HCT116 (cell line): ENCODE measurements around the gene ALPL. TPM values are rescaled to one million over a fixed set of nuclear protein-coding genes. Genes with fewer than 3 reads are reported as not detected.

Source experiments
- ATAC-seq: fragments of 200-7000 bp; cut with Tn5 transposase; 2 replicates; pipeline ENCODE4 v1.9.1; 2020; ENCODE audit warnings: mild to moderate bottlenecking, moderate library complexity
- BruUV-seq: library from RNA; stranded (reverse); fragments of 400-500 nt; replicated peaks from 2 replicates; lab custom pipeline; 2021; lab: Mats Ljungman, UMichigan
- CTCF ChIA-PET: fragments of 300-600 bp; sonication (Branson Sonifier 250); formaldehyde crosslinking; loops from one replicate; lab custom pipeline; 2021; ENCODE audit warnings: antibody characterized with exemption; lab: Charles Lee
- POLR2A ChIA-PET: fragments of 300-600, 350-600 bp; sonication (Branson Sonifier 250); formaldehyde crosslinking; loops from one replicate; lab custom pipeline; 2021; ENCODE audit warnings: antibody characterized with exemption; lab: Charles Lee
- RAD21 ChIA-PET, 2 experiments: fragments of 300-600 bp; sonication (Branson Sonifier 250); formaldehyde crosslinking; loops; one replicate each; lab custom pipeline; 2023; ENCODE audit warnings: low total read pairs in 2 of 2; ENCODE audit not compliant: uncharacterized antibody in 2 of 2, unreplicated experiment in 2 of 2, low non-redundant PET in 1 of 2; lab: Charles Lee
- DNase-seq: peaks from one replicate; pipeline ENCODE4 v3.0.0-alpha.2; 2010; ENCODE audit warnings: low read depth, low spot score
- H2AFZ ChIP-seq: fragments of 200-600 bp; shearing (Covaris generic), sonication (generic); 2 replicates; pipeline ENCODE4 v1.6.1; 2017; ENCODE audit warnings: low read depth, mixed run types, mixed read lengths, antibody characterized with exemption, low read length; ENCODE audit not compliant: poor library complexity, severe bottlenecking
- H3K27ac ChIP-seq: 2 replicates; pipeline ENCODE4 v1.5.1; 2012; ENCODE audit warnings: low read depth, low read length
- H3K27me3 ChIP-seq: fragments of 200-600 bp; sonication (generic); 2 replicates; pipeline ENCODE4 v1.6.1; 2016; ENCODE audit warnings: mixed run types, low read length, mixed read lengths; ENCODE audit not compliant: insufficient read depth
- H3K36me3 ChIP-seq, 2 experiments: fragments of 200-500 bp in 1 of 2; fragments of 200-600 bp in 1 of 2; sonication (Bioruptor generic) in 1 of 2; sonication (generic) in 1 of 2; 2 replicates each; pipeline versions ENCODE4 v1.5.1 to v1.6.1; 2014 to 2016; ENCODE audit warnings: low read length in 2 of 2, inconsistent platforms in 1 of 2, mixed read lengths in 1 of 2, mixed run types in 1 of 2; ENCODE audit not compliant: insufficient read depth in 2 of 2, control insufficient read depth in 1 of 2
- H3K4me1 ChIP-seq, 2 experiments: fragments of 200-600 bp in 1 of 2; sonication (generic) in 1 of 2; 2 replicates each; pipeline versions ENCODE4 v1.5.1 to v1.6.1; 2012 to 2017; ENCODE audit warnings: low read length in 2 of 2, inconsistent platforms in 1 of 2, mild to moderate bottlenecking in 1 of 2, mixed read lengths in 1 of 2, mixed run types in 1 of 2, moderate library complexity in 1 of 2; ENCODE audit not compliant: insufficient read depth in 2 of 2, control insufficient read depth in 1 of 2
- H3K4me2 ChIP-seq: fragments of 200-600 bp; sonication (generic); 2 replicates; pipeline ENCODE4 v1.6.1; 2017; ENCODE audit warnings: mixed run types, low read length, mixed read lengths
- H3K4me3 ChIP-seq, 2 experiments: fragments of 200-600 bp in 1 of 2; sonication (generic) in 1 of 2; replicated peaks in 1 of 2; 2 replicates each; pipeline ENCODE4 v1.5.1; 2011 to 2016; ENCODE audit warnings: low read length in 2 of 2, control low read depth in 1 of 2, low read depth in 1 of 2, mild to moderate bottlenecking in 1 of 2, mixed read lengths in 1 of 2, mixed run types in 1 of 2
- H3K79me2 ChIP-seq: fragments of 200-600 bp; sonication (generic); 2 replicates; pipeline ENCODE4 v1.6.1; 2017; ENCODE audit warnings: mild to moderate bottlenecking, mixed run types, low read length, moderate library complexity, mixed read lengths; ENCODE audit not compliant: insufficient read depth
- H3K9ac ChIP-seq: fragments of 200-600 bp; sonication (generic); 2 replicates; pipeline ENCODE4 v1.6.1; 2016; ENCODE audit warnings: low read length, mixed read lengths
- H3K9me2 ChIP-seq: fragments of 200-600 bp; sonication (generic), shearing (Covaris generic); 2 replicates; pipeline ENCODE4 v1.6.1; 2017; ENCODE audit warnings: mixed run types, mild to moderate bottlenecking, moderate library complexity; ENCODE audit not compliant: insufficient read depth
- H3K9me3 ChIP-seq, 2 experiments: fragments of 200-500 bp in 1 of 2; fragments of 200-600 bp in 1 of 2; sonication (Bioruptor generic) in 1 of 2; sonication (generic) in 1 of 2; 2 replicates each; pipeline ENCODE4 v1.6.1; 2014 to 2017; ENCODE audit warnings: low read length in 2 of 2, mixed read lengths in 2 of 2, inconsistent platforms in 1 of 2, low read depth in 1 of 2, mild to moderate bottlenecking in 1 of 2, mixed run types in 1 of 2, moderate library complexity in 1 of 2; ENCODE audit not compliant: control insufficient read depth in 1 of 2, insufficient read depth in 1 of 2
- H4K20me1 ChIP-seq: fragments of 200-600 bp; sonication (generic), shearing (Covaris generic); 2 replicates; pipeline ENCODE4 v1.6.1; 2017; ENCODE audit warnings: mixed run types, mild to moderate bottlenecking, moderate library complexity; ENCODE audit not compliant: insufficient read depth
- CBX3 ChIP-seq: IDR thresholded peaks from 2 replicates; pipeline ENCODE4 v1.6.1; 2012; ENCODE audit warnings: low read depth
- CEBPB ChIP-seq: IDR thresholded peaks from 2 replicates; pipeline ENCODE4 v1.6.1; 2012; ENCODE audit warnings: low read depth
- EGR1 ChIP-seq: IDR thresholded peaks from 2 replicates; pipeline ENCODE4 v1.6.1; 2012; ENCODE audit warnings: low read depth
- ELF1 ChIP-seq: IDR thresholded peaks from 2 replicates; pipeline ENCODE4 v1.6.1; 2012; ENCODE audit warnings: low read depth, borderline replicate concordance
- JUND ChIP-seq: IDR thresholded peaks from 2 replicates; pipeline ENCODE4 v1.6.1; 2012
- POLR2AphosphoS5 ChIP-seq: IDR thresholded peaks from 2 replicates; pipeline ENCODE4 v1.6.1; 2011; ENCODE audit warnings: mild to moderate bottlenecking, low read depth, low read length, moderate library complexity
- SIN3A ChIP-seq: IDR thresholded peaks from 2 replicates; pipeline ENCODE4 v1.6.1; 2012; ENCODE audit warnings: low read depth
- SP1 ChIP-seq: IDR thresholded peaks from 2 replicates; pipeline ENCODE4 v1.6.1; 2012; ENCODE audit warnings: low read depth
- SRF ChIP-seq: IDR thresholded peaks from 2 replicates; pipeline ENCODE4 v1.6.1; 2012; ENCODE audit warnings: low read depth
- TCF7L2 ChIP-seq: IDR thresholded peaks from 2 replicates; pipeline ENCODE4 v1.7.0; 2011; ENCODE audit warnings: borderline replicate concordance, inconsistent platforms; ENCODE audit not compliant: insufficient read depth, insufficient read length; ENCODE audit errors: extremely low read depth
- YY1 ChIP-seq: IDR thresholded peaks from 2 replicates; pipeline ENCODE4 v1.6.1; 2011; ENCODE audit warnings: low read length, low read depth, moderate library complexity, mild to moderate bottlenecking; ENCODE audit not compliant: insufficient replicate concordance; ENCODE audit errors: extremely low read depth
- ZFX ChIP-seq: fragments of 450-650 bp; IDR thresholded peaks from 2 replicates; pipeline ENCODE4 v1.6.1; 2017
- intact Hi-C: fragments of 100-400 bp; cut with micrococcal nuclease; formaldehyde crosslinking; loops from 2 replicates; pipeline ENCODE4 v1.10.0; 2022
- total RNA-seq: library from RNA; stranded (reverse); gene quantifications from one replicate; pipeline ENCODE4 v1.2.1, GENCODE V29; 2021; ENCODE audit not compliant: unreplicated experiment
- TF ChIP-seq, protein P1 (sequence below): IDR thresholded peaks from 2 replicates; pipeline ENCODE4 v1.6.1; 2012
- TF ChIP-seq, protein P2 (sequence below): IDR thresholded peaks from 2 replicates; pipeline ENCODE4 v1.6.1; 2012
- TF ChIP-seq, protein P3 (sequence below): IDR thresholded peaks from 2 replicates; pipeline ENCODE4 v1.6.1; 2012; ENCODE audit warnings: low read depth
- TF ChIP-seq, protein P4 (sequence below): IDR thresholded peaks from 2 replicates; pipeline ENCODE4 v1.6.1; 2011; ENCODE audit warnings: mild to moderate bottlenecking, low read length, moderate library complexity; ENCODE audit not compliant: insufficient replicate concordance; ENCODE audit errors: extremely low read depth
- TF ChIP-seq, protein P5 (sequence below), 3 experiments: fragments of 200-600 bp in 1 of 3; sonication (generic) in 1 of 3; IDR thresholded peaks in 2 of 3; conservative IDR thresholded peaks in 1 of 3; 2 replicates each; pipeline ENCODE4 v1.5.1; 2012 to 2017; ENCODE audit warnings: low read depth in 2 of 3, low read length in 2 of 3, antibody characterized with exemption in 1 of 3, borderline replicate concordance in 1 of 3, control low read depth in 1 of 3, mild to moderate bottlenecking in 1 of 3, mixed read lengths in 1 of 3, mixed run types in 1 of 3, moderate library complexity in 1 of 3; ENCODE audit not compliant: insufficient read depth in 1 of 3

The ALPL gene
- total RNA-seq, 1 experiment from 2014 or later: 0.61 TPM

DNA sequence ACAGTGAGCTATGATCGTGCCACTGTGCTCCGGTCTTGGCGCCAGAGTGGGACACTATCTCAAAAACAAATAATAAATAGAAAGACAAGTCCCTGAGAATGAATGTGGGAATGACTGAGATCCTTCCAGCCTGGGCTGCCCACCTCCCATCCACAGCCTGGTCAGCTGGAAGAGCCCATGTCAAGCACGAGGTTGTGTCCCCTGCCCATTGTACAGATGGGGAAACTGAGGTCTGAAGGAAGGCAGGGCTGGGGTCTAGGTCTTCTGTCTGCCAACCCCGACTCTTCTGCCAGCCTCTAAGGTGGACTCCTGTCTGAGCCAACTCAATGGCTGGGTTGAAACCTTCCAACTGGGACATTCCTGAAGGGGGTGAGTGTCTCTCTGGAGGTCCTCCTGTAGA is 80.4 kb downstream of the ALPL start:
- DNase-seq (no peak), ATAC-seq (no peak)
- Histone ChIP-seq H3K79me2 (no peaks in the 10 kb centered on the region), H3K27ac (no peak overlapping the region), H3K4me1 (peaks cover 25 to 45% of the 10 kb centered on the region in 2 experiments), H3K27me3 (no peaks in the 10 kb centered on the region), H3K9ac (no peak overlapping the region), H3K9me3 (no peaks in the 10 kb centered on the region), H4K20me1 (no peaks in the 10 kb centered on the region), H3K9me2 (no peaks in the 10 kb centered on the region), H2AFZ (no peak overlapping the region), H3K36me3 (no peaks in the 10 kb centered on the region), H3K4me3 (no peak overlapping the region), H3K4me2 (no peak overlapping the region)
- ChIA-PET RAD21 (no interaction called here), POLR2A (no interaction called here), CTCF (no interaction called here)
- no TSS peak for BruUV-seq
- TF ChIP-seq JUND (no peak), SP1 (no peak), SIN3A (no peak), SRF (no peak), POLR2AphosphoS5 (no peak), YY1 (no peak), TCF7L2 (no peak), CBX3 (no peak), CEBPB (no peak), ZFX (no peak), EGR1 (no peak), ELF1 (no peak)
- TF ChIP-seq, protein P1, sequence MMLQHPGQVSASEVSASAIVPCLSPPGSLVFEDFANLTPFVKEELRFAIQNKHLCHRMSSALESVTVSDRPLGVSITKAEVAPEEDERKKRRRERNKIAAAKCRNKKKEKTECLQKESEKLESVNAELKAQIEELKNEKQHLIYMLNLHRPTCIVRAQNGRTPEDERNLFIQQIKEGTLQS: no peak
- TF ChIP-seq, protein P2, sequence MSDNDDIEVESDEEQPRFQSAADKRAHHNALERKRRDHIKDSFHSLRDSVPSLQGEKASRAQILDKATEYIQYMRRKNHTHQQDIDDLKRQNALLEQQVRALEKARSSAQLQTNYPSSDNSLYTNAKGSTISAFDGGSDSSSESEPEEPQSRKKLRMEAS: no peak
- TF ChIP-seq, protein P3, sequence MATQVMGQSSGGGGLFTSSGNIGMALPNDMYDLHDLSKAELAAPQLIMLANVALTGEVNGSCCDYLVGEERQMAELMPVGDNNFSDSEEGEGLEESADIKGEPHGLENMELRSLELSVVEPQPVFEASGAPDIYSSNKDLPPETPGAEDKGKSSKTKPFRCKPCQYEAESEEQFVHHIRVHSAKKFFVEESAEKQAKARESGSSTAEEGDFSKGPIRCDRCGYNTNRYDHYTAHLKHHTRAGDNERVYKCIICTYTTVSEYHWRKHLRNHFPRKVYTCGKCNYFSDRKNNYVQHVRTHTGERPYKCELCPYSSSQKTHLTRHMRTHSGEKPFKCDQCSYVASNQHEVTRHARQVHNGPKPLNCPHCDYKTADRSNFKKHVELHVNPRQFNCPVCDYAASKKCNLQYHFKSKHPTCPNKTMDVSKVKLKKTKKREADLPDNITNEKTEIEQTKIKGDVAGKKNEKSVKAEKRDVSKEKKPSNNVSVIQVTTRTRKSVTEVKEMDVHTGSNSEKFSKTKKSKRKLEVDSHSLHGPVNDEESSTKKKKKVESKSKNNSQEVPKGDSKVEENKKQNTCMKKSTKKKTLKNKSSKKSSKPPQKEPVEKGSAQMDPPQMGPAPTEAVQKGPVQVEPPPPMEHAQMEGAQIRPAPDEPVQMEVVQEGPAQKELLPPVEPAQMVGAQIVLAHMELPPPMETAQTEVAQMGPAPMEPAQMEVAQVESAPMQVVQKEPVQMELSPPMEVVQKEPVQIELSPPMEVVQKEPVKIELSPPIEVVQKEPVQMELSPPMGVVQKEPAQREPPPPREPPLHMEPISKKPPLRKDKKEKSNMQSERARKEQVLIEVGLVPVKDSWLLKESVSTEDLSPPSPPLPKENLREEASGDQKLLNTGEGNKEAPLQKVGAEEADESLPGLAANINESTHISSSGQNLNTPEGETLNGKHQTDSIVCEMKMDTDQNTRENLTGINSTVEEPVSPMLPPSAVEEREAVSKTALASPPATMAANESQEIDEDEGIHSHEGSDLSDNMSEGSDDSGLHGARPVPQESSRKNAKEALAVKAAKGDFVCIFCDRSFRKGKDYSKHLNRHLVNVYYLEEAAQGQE: no peak
- TF ChIP-seq, protein P4, sequence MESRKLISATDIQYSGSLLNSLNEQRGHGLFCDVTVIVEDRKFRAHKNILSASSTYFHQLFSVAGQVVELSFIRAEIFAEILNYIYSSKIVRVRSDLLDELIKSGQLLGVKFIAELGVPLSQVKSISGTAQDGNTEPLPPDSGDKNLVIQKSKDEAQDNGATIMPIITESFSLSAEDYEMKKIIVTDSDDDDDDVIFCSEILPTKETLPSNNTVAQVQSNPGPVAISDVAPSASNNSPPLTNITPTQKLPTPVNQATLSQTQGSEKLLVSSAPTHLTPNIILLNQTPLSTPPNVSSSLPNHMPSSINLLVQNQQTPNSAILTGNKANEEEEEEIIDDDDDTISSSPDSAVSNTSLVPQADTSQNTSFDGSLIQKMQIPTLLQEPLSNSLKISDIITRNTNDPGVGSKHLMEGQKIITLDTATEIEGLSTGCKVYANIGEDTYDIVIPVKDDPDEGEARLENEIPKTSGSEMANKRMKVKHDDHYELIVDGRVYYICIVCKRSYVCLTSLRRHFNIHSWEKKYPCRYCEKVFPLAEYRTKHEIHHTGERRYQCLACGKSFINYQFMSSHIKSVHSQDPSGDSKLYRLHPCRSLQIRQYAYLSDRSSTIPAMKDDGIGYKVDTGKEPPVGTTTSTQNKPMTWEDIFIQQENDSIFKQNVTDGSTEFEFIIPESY: no peak
- TF ChIP-seq, protein P5, sequence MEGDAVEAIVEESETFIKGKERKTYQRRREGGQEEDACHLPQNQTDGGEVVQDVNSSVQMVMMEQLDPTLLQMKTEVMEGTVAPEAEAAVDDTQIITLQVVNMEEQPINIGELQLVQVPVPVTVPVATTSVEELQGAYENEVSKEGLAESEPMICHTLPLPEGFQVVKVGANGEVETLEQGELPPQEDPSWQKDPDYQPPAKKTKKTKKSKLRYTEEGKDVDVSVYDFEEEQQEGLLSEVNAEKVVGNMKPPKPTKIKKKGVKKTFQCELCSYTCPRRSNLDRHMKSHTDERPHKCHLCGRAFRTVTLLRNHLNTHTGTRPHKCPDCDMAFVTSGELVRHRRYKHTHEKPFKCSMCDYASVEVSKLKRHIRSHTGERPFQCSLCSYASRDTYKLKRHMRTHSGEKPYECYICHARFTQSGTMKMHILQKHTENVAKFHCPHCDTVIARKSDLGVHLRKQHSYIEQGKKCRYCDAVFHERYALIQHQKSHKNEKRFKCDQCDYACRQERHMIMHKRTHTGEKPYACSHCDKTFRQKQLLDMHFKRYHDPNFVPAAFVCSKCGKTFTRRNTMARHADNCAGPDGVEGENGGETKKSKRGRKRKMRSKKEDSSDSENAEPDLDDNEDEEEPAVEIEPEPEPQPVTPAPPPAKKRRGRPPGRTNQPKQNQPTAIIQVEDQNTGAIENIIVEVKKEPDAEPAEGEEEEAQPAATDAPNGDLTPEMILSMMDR (IDR thresholded peaks at IDR 0.05 in 2 of 3, conservative IDR thresholded peaks at IDR 0.05 in 1 of 3; ENCODE audit: borderline replicate concordance in 1 of 3, insufficient read depth in 1 of 3, low read depth in 2 of 3, low read length in 2 of 3): no peak
- intact Hi-C loops: no loop called here
